ENCODE measurements around the gene TTYH3. TPM values are rescaled to one million over a fixed set of nuclear protein-coding genes. Genes with fewer than 3 reads are reported as not detected.

TTYH3 gene, protein sequence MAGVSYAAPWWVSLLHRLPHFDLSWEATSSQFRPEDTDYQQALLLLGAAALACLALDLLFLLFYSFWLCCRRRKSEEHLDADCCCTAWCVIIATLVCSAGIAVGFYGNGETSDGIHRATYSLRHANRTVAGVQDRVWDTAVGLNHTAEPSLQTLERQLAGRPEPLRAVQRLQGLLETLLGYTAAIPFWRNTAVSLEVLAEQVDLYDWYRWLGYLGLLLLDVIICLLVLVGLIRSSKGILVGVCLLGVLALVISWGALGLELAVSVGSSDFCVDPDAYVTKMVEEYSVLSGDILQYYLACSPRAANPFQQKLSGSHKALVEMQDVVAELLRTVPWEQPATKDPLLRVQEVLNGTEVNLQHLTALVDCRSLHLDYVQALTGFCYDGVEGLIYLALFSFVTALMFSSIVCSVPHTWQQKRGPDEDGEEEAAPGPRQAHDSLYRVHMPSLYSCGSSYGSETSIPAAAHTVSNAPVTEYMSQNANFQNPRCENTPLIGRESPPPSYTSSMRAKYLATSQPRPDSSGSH
- total RNA-seq (2021; fragmentation: NEBNext Ultra II Directional; extraction: Animal tissue kit (Norgen Biotek cat#: 25700)) (169 and 172 TPM in 2 replicates), polyA plus RNA-seq (2011; rRNA removed) (66.2 and 122 TPM in 2 replicates), polyA minus RNA-seq (2011; rRNA and poly(A)+ RNA removed) (41.7 and 42.6 TPM in 2 replicates)
- 46.4 TPM for polyA plus RNA-seq (2011; cell fraction: cytosol; rRNA removed)
- polyA plus RNA-seq (2011; cell fraction: nucleus; rRNA removed), result 147 TPM
- 68.1 to 127 TPM (median 115 TPM) in 4 replicates for polyA plus RNA-seq (2012, experiment 1 of 2)
- 102 TPM for polyA plus RNA-seq (2012, experiment 2 of 2)
- 175 TPM for polyA plus RNA-seq (2013, experiment 1 of 2)
- polyA plus RNA-seq (2013, experiment 2 of 2), result 184 TPM
- 87.8 TPM for polyA minus RNA-seq (2011; cell fraction: cytosol; rRNA and poly(A)+ RNA removed)
- polyA minus RNA-seq (2011; cell fraction: nucleus; rRNA and poly(A)+ RNA removed), result 79.3 TPM
- long read RNA-seq, experiment 1, full-length matches to known transcripts, result 13 of 136 reads
- long read RNA-seq, experiment 1, partial matches to known transcripts, result 66 of 136 reads
- long read RNA-seq, experiment 1, other reads (novel, unspliced or antisense), result 57 of 136 reads
- long read RNA-seq, experiment 2, partial matches to known transcripts, result 0 of 1 reads
- long read RNA-seq, experiment 2, other reads (novel, unspliced or antisense), result 1 of 1 reads

DNA sequence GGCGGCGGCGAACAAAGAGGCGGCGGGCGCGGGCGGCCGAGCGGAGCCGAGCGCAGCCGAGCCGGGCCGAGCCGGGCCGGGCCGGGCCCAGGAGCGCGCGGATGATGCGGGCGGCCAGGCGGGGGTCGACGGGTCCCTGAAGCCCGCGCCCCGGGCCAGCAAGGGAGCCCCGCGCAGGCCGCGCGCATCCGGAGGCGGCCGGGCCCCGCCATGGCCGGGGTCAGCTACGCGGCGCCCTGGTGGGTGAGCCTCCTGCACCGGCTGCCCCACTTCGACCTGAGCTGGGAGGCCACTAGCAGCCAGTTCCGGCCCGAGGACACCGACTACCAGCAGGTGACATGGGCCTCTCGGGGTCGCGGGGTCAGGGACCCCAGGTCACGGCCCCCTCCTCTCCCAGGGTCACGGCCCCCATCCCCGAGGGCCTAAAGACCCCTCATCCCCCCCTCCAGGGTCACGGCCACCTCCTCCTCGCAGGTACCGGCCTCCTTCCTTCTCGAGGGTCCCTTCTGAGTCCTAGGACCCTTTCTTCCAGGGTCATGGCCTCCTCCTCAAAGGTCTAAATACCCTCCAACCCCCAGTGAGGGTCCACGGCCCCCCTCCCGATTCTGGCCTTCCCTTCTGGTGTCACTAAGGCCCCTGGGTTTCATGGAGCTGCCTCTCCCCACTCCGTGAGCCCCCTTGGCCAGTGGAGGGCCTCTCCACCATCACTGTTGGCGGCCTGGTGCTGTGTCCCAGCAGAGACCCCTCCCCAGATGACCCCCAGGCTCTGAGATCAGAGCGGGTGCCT lies at the start of gene TTYH3:
Gene TTYH3, plus strand, starts transcription at position 41 of the 787 bp plus-strand sequence. Its CDS starts 170 bp downstream, at position 211.
- H3K79me1 ChIP-seq (ENCODE audit: low read depth, low read length), result peaks cover 18% of the 10 kb centered on the region
- H3K56ac ChIP-seq (replicated peaks; ENCODE audit: insufficient read length, low read depth, low read length), result peak within 1 kb of the TSS; percentile 85
- H2AFZ ChIP-seq (ENCODE audit: low read length), result no peak within 1 kb of the TSS
- H3K9me3 ChIP-seq (ENCODE audit: insufficient read depth in 2 of 2, low read depth in 1 of 2, low read length in 1 of 2), result no peaks in the 10 kb centered on the region
- peak within 1 kb of the TSS; percentile 55 to 95 (median 86) for H3K9ac ChIP-seq (replicated peaks in 1 of 4; ENCODE audit: extremely low read depth in 1 of 4, low read depth in 3 of 4, low read length in 3 of 4)
- H3K4me2 ChIP-seq (ENCODE audit: insufficient read depth in 1 of 2, low read depth in 2 of 2, low read length in 2 of 2), result peak within 1 kb of the TSS; percentile 75 to 100
- no peak within 1 kb of the TSS for H2BK20ac ChIP-seq (ENCODE audit: low read length)
- WGBS, 2 experiments (ENCODE audit: extremely low coverage in 1 of 2, insufficient coverage in 1 of 2, insufficient read length in 1 of 2, insufficient replicate concordance in 2 of 2, low coverage in 1 of 2, low lambda C conversion rate in 2 of 2, missing lambda C conversion rate in 1 of 2), result 12% methylated on average over 12 of the region's 62 CpGs; no CpG with 5 or more reads in 1 of the 2 experiments
- peak within 1 kb of the TSS; percentile 94 for H4K91ac ChIP-seq (replicated peaks; ENCODE audit: insufficient read length, low read length)
- peaks cover 18% of the 10 kb centered on the region for H3K23me2 ChIP-seq (ENCODE audit: low read depth, low read length)
- peaks cover 0 to 29% (median 12%) of the 10 kb centered on the region in 4 experiments; a peak in 6 of 7 replicates for H3K4me1 ChIP-seq (replicated peaks in 1 of 4; ENCODE audit: control insufficient read depth in 3 of 4, insufficient read depth in 4 of 4, low read length in 3 of 4)
- peak within 1 kb of the TSS; percentile 57 for H4K5ac ChIP-seq (ENCODE audit: insufficient read length, low read depth, low read length)
- H3K4ac ChIP-seq (replicated peaks; ENCODE audit: insufficient read length, low read depth, low read length), result peak within 1 kb of the TSS; percentile 87
- DNase-seq (ENCODE audit: low read depth in 1 of 2, low spot score in 2 of 2) (peak in 1 of 2 experiments; percentile 62), FAIRE-seq (no peak)
- H3K23ac ChIP-seq (ENCODE audit: insufficient read length), result no peak within 1 kb of the TSS
- H2BK120ac ChIP-seq (replicated peaks; ENCODE audit: low read depth, low read length), result no peak within 1 kb of the TSS
- ChIA-PET CTCF (ENCODE audit: partially characterized antibody) (interaction anchor here (0.7 to 5.0 kb wide), 6 partner anchors 12 to 92 kb away, joined by 3 to 25 read pairs (median 8); no protein-coding TSS in a partner anchor), POLR2A (ENCODE audit: partially characterized antibody) (interaction anchor here (0.9 to 7.0 kb wide), 15 partner anchors 9 to 400 kb away, joined by 3 to 52 read pairs (median 5); partner anchors contain the start of gene MAD1L1)
- peak within 1 kb of the TSS; percentile 88 for H2BK5ac ChIP-seq (ENCODE audit: low read depth, low read length)
- no peaks in the 10 kb centered on the region; a peak in 2 of 8 replicates for H3K36me3 ChIP-seq (ENCODE audit: control insufficient read depth in 2 of 4, insufficient read depth in 4 of 4, low read length in 3 of 4)
- H3K4me3 ChIP-seq (ENCODE audit: extremely low read depth in 1 of 4, insufficient read depth in 2 of 4, low read depth in 3 of 4, low read length in 4 of 4), result peak within 1 kb of the TSS; percentile 59 to 99 (median 82)
- peak within 1 kb of the TSS; percentile 82 for H4K8ac ChIP-seq (ENCODE audit: extremely low read depth, insufficient read depth, low read length)
- peak within 1 kb of the TSS; percentile 85; the same call in 1 of the 2 replicates for H2BK12ac ChIP-seq (ENCODE audit: low read depth, low read length)
- no peaks in the 10 kb centered on the region for H3K27me3 ChIP-seq (replicated peaks in 1 of 4; ENCODE audit: control insufficient read depth in 3 of 4, extremely low read depth in 1 of 4, insufficient read depth in 3 of 4, low read length in 3 of 4)
- H3K27ac ChIP-seq (ENCODE audit: low read depth, low read length), result peak within 1 kb of the TSS; percentile 65; the same call in 1 of the 2 replicates
- H2BK15ac ChIP-seq (ENCODE audit: low read length), result peak within 1 kb of the TSS; percentile 72; the same call in 1 of the 2 replicates
- H2AK5ac ChIP-seq (ENCODE audit: low read depth, low read length), result peak within 1 kb of the TSS; percentile 93; the same call in 1 of the 2 replicates
- H4K20me1 ChIP-seq (replicated peaks in 1 of 2; ENCODE audit: control insufficient read depth in 1 of 2, insufficient read depth in 2 of 2, low read length in 2 of 2), result peaks cover 27 to 35% of the 10 kb centered on the region in 2 experiments
- peak within 1 kb of the TSS; percentile 71 for H3K18ac ChIP-seq (ENCODE audit: extremely low read depth, low read length)
- no peak within 1 kb of the TSS for H3K14ac ChIP-seq (ENCODE audit: insufficient read length)
- H3K79me2 ChIP-seq (ENCODE audit: control insufficient read depth in 1 of 2, insufficient read depth in 2 of 2, low read length in 2 of 2), result peaks cover 34 to 52% of the 10 kb centered on the region in 2 experiments
- TF ChIP-seq RNF2 (IDR thresholded peaks at IDR 0.05; ENCODE audit: borderline replicate concordance, low read depth, low read length, missing control alignments, poor library complexity, severe bottlenecking) (no peak), KDM5A (IDR thresholded peaks at IDR 0.05; ENCODE audit: low read length) (no peak), POU5F1 (IDR thresholded peaks at IDR 0.05; ENCODE audit: low read depth, low read length) (no peak), RAD21 (IDR thresholded peaks at IDR 0.05 in 1 of 2, conservative IDR thresholded peaks at IDR 0.05 in 1 of 2; ENCODE audit: low read depth in 2 of 2, low read length in 2 of 2) (no peak)

All from H1 (cell line).